Fibroblast of lung (primary cell): ENCODE measurements around the gene KCNJ12. TPM values are rescaled to one million over a fixed set of nuclear protein-coding genes. Genes with fewer than 3 reads are reported as not detected.
"Not testable (repeated sequence)": the region's sequence is repeated elsewhere in the genome, so short reads cannot be mapped to it uniquely, and the experiment has no call there.

Experiments used
- DNase-seq, 2 donors: peaks; one replicate each; pipeline versions ENCODE4 v3.0.0 to v3.0.0-alpha.2; 2010; ENCODE audit warnings: low read depth in 2 of 2
- H2AFZ ChIP-seq: 2 replicates; pipeline ENCODE4 v1.5.1; 2012; ENCODE audit warnings: low read length, control low read depth, inconsistent platforms
- H3K27ac ChIP-seq: 2 replicates; pipeline ENCODE4 v1.5.1; 2011; ENCODE audit warnings: low read length, control low read depth; ENCODE audit not compliant: insufficient read depth
- H3K27me3 ChIP-seq: 2 replicates; pipeline ENCODE4 v1.5.1; 2011; ENCODE audit warnings: mild to moderate bottlenecking, low read length; ENCODE audit not compliant: control insufficient read depth, insufficient read depth
- H3K36me3 ChIP-seq: 2 replicates; pipeline ENCODE4 v1.5.1; 2011; ENCODE audit warnings: low read length; ENCODE audit not compliant: control insufficient read depth, insufficient read depth
- H3K4me1 ChIP-seq: 2 replicates; pipeline ENCODE4 v1.5.1; 2011; ENCODE audit warnings: low read length; ENCODE audit not compliant: control insufficient read depth, insufficient read depth; ENCODE audit errors: extremely low read depth
- H3K4me2 ChIP-seq: 2 replicates; pipeline ENCODE4 v1.5.1; 2011; ENCODE audit warnings: low read length, control low read depth; ENCODE audit not compliant: insufficient read depth; ENCODE audit errors: extremely low read depth
- H3K4me3 ChIP-seq, 4 experiments: fragments of 200-600 bp in 1 of 4; sonication (generic) in 1 of 4; replicated peaks in 1 of 4; 2 replicates each; pipeline ENCODE4 v1.5.1; 2011 to 2016; ENCODE audit warnings: low read length in 4 of 4, low read depth in 3 of 4, mild to moderate bottlenecking in 3 of 4, control low read depth in 2 of 4, inconsistent platforms in 1 of 4, mixed read lengths in 1 of 4; ENCODE audit not compliant: insufficient read depth in 1 of 4; ENCODE audit errors: control extremely low read depth in 1 of 4
- H3K79me2 ChIP-seq: 2 replicates; pipeline ENCODE4 v1.5.1; 2012; ENCODE audit warnings: mild to moderate bottlenecking, low read length, inconsistent platforms; ENCODE audit not compliant: control insufficient read depth, insufficient read depth
- H3K9ac ChIP-seq: 2 replicates; pipeline ENCODE4 v1.5.1; 2011; ENCODE audit warnings: mild to moderate bottlenecking, low read length, control low read depth; ENCODE audit not compliant: insufficient read depth
- H3K9me3 ChIP-seq: 2 replicates; pipeline ENCODE4 v1.5.1; 2012; ENCODE audit warnings: low read depth, low read length; ENCODE audit not compliant: control insufficient read depth, insufficient read depth
- H4K20me1 ChIP-seq: 2 replicates; pipeline ENCODE4 v1.5.1; 2011; ENCODE audit warnings: low read length; ENCODE audit not compliant: control insufficient read depth, insufficient read depth; ENCODE audit errors: extremely low read depth
- CTCF ChIP-seq, 2 donors: IDR thresholded peaks in 1 of 2; conservative IDR thresholded peaks in 1 of 2; 1 replicate in 1 of 2; 2 replicates in 1 of 2; pipeline ENCODE4 v1.5.1; 2011 to 2012; ENCODE audit warnings: low read length in 2 of 2, control low read depth in 1 of 2, inconsistent platforms in 1 of 2, low read depth in 1 of 2, mild to moderate bottlenecking in 1 of 2
- EZH2 ChIP-seq: IDR thresholded peaks from 2 replicates; pipeline ENCODE4 v1.5.1; 2012; ENCODE audit warnings: low read length, control low read depth, mild to moderate bottlenecking; ENCODE audit errors: missing control alignments
- polyA minus RNA-seq: library from RNA; depleted of rRNA, polyadenylated mRNA; stranded (reverse); fragments of >200 nt; gene quantifications from 2 replicates; pipeline ENCODE4 v1.2.3, GENCODE V29; 2011; ENCODE audit warnings: low replicate concordance
- polyA plus RNA-seq, 2 donors: library from polyadenylated mRNA; depleted of rRNA in 1 of 2; stranded (reverse) in 1 of 2; unstranded in 1 of 2; fragments of >200 nt; gene quantifications; 2 replicates each; pipeline ENCODE4 v1.2.1, GENCODE V29; 2011 to 2012; ENCODE audit warnings: missing spikeins in 1 of 2
- total RNA-seq: library from RNA; depleted of rRNA; stranded (reverse); fragments of >200 nt; gene quantifications from 2 replicates; pipeline ENCODE4 v1.2.1, GENCODE V29; 2014

Gene KCNJ12
- total RNA-seq (0.66 and 1.5 TPM in 2 replicates), polyA plus RNA-seq (0.09 and 0.69 TPM in 2 replicates), polyA minus RNA-seq (0.20 and 1.2 TPM in 2 replicates)
- polyA plus RNA-seq (2012), result 0.15 and 1.0 TPM in 2 replicates

- Histone ChIP-seq H3K79me2 (no peaks in the 10 kb centered on the region), H3K27me3 (peaks cover 9% of the 10 kb centered on the region), H3K27ac (no peak within 1 kb of the TSS), H3K4me2 (peak within 1 kb of the TSS; percentile 59), H3K4me1 (no peaks in the 10 kb centered on the region), H3K4me3 (peak within 1 kb of the TSS; percentile 12 to 33 (median 28)), H3K9me3 (no peaks in the 10 kb centered on the region), H3K9ac (no peak within 1 kb of the TSS), H2AFZ (no peak within 1 kb of the TSS), H4K20me1 (no peaks in the 10 kb centered on the region), H3K36me3 (no peaks in the 10 kb centered on the region)
- DNase-seq, result peak; percentile 9 to 26
- TF ChIP-seq CTCF (conservative IDR thresholded peaks at IDR 0.05 in 1 of 2, IDR thresholded peaks at IDR 0.05 in 1 of 2; ENCODE audit: low read depth in 1 of 2, low read length in 2 of 2) (no peak), EZH2 (peak; percentile 3)
Observed at GRCh38 chr17:21376081-21376758, at the start of gene KCNJ12. KCNJ12 (plus strand) TSS chr17:21376357; CDS start chr17:21415343, 38,986 bp downstream.

GRCh38 chr17:21327921-21328320, 48.2 kb upstream of the KCNJ12 start:
- H3K27me3 ChIP-seq, H3K4me1 ChIP-seq, H3K79me2 ChIP-seq, DNase-seq, H3K4me2 ChIP-seq, H4K20me1 ChIP-seq, H2AFZ ChIP-seq, H3K36me3 ChIP-seq, H3K27ac ChIP-seq, H3K4me3 ChIP-seq, H3K9me3 ChIP-seq, H3K9ac ChIP-seq: not testable (repeated sequence)

GRCh38 chr17:21328778-21329177, 47.4 kb upstream of the KCNJ12 start:
- H3K79me2 ChIP-seq, H3K27me3 ChIP-seq, H3K36me3 ChIP-seq, H3K4me3 ChIP-seq, H3K4me1 ChIP-seq, DNase-seq, H3K27ac ChIP-seq, H4K20me1 ChIP-seq, H2AFZ ChIP-seq, H3K9me3 ChIP-seq, H3K9ac ChIP-seq, H3K4me2 ChIP-seq: not testable (repeated sequence)

- Histone ChIP-seq H3K4me3 (no peak overlapping the region), H3K4me2 (no peak overlapping the region), H2AFZ (no peak overlapping the region), H3K9ac (no peak overlapping the region), H3K36me3 (no peaks in the 10 kb centered on the region), H3K4me1 (no peaks in the 10 kb centered on the region), H3K9me3 (no peaks in the 10 kb centered on the region), H3K27ac (no peak overlapping the region), H3K27me3 (no peaks in the 10 kb centered on the region), H3K79me2 (no peaks in the 10 kb centered on the region), H4K20me1 (no peaks in the 10 kb centered on the region)
- no peak for TF ChIP-seq EZH2
- no peak for TF ChIP-seq CTCF (conservative IDR thresholded peaks at IDR 0.05 in 1 of 2, IDR thresholded peaks at IDR 0.05 in 1 of 2; ENCODE audit: low read depth in 1 of 2, low read length in 2 of 2)
- DNase-seq, result no peak
Observed at GRCh38 chr17:21330436-21331160, 45.6 kb upstream of the KCNJ12 start.

- not testable (repeated sequence) for H3K9ac ChIP-seq, H2AFZ ChIP-seq, H3K4me3 ChIP-seq, H3K36me3 ChIP-seq, H3K9me3 ChIP-seq, H3K27me3 ChIP-seq, H3K4me2 ChIP-seq, H3K79me2 ChIP-seq, H4K20me1 ChIP-seq, H3K4me1 ChIP-seq, H3K27ac ChIP-seq
- peak in 1 of 2 donors; percentile 3 for DNase-seq
Observed at GRCh38 chr17:21336541-21337294, 39.4 kb upstream of the KCNJ12 start.
